A549 (cell line): ENCODE measurements around the gene DAZL. TPM values are rescaled to one million over a fixed set of nuclear protein-coding genes. Genes with fewer than 3 reads are reported as not detected.
"Not testable (repeated sequence)": the region's sequence is repeated elsewhere in the genome, so short reads cannot be mapped to it uniquely, and the experiment has no call there.

ENCODE experiments used
- ATAC-seq, 2 experiments: fragments of 200-7000 bp in 1 of 2; fragments of >200 bp in 1 of 2; cut with Nextera tagmentation in 1 of 2; cut with Tn5 transposase in 1 of 2; 3 replicates each; pipeline versions ENCODE4 v1.8.0 to v1.9.1; 2018 to 2020; ENCODE audit warnings: mild to moderate bottlenecking in 1 of 2, moderate library complexity in 1 of 2
- CTCF ChIA-PET: fragments of 300-600 bp; sonication (Branson Sonifier 250); formaldehyde crosslinking; extraction: SDS; loops from one replicate; lab custom pipeline; 2021; ENCODE audit warnings: antibody characterized with exemption, inconsistent platforms; lab: Yijun Ruan, JAX
- POLR2A ChIA-PET: fragments of 350-600 bp; formaldehyde crosslinking; extraction: SDS; loops from one replicate; lab custom pipeline; 2021; ENCODE audit warnings: antibody characterized with exemption, inconsistent platforms; lab: Yijun Ruan, JAX
- DNase-seq, 2 experiments: peaks; one replicate each; pipeline versions ENCODE4 v3.0.0 to v3.0.0-alpha.2; 2011 to 2016; ENCODE audit warnings: low read depth in 1 of 2, low spot score in 1 of 2
- FAIRE-seq: peaks from 2 replicates; lab custom pipeline; 2011; peaks lifted over from hg19 to GRCh38; lab: Jason Lieb, UNC
- H3K27ac ChIP-seq, 2 experiments: fragments of >200 bp; sonication (Bioruptor Twin); formaldehyde crosslinking; 3 replicates each; pipeline ENCODE4 v1.5.1; 2016 to 2017
- H3K4me1 ChIP-seq: fragments of >200 bp; sonication (Bioruptor Twin); formaldehyde crosslinking; 3 replicates; pipeline ENCODE4 v1.6.1; 2016
- H3K4me2 ChIP-seq: fragments of >200 bp; sonication (Bioruptor Twin); formaldehyde crosslinking; 3 replicates; pipeline ENCODE4 v1.6.1; 2016
- H3K4me3 ChIP-seq: fragments of >200 bp; sonication (Bioruptor Twin); formaldehyde crosslinking; 3 replicates; pipeline ENCODE4 v1.5.1; 2016
- H3K9me3 ChIP-seq: fragments of >200 bp; sonication (Bioruptor Twin); formaldehyde crosslinking; 3 replicates; pipeline ENCODE4 v1.6.1; 2016
- CBX2 ChIP-seq: fragments of 200-600 bp; sonication (generic); IDR thresholded peaks from 2 replicates; pipeline ENCODE4 v1.6.1; 2016; ENCODE audit warnings: low read depth, mild to moderate bottlenecking, borderline replicate concordance
- CBX8 ChIP-seq: fragments of 200-600 bp; sonication (generic); IDR thresholded peaks from 2 replicates; pipeline ENCODE4 v1.6.1; 2016
- CEBPB ChIP-seq, 2 experiments: fragments of >200 bp in 1 of 2; sonication (Bioruptor Twin) in 1 of 2; formaldehyde crosslinking in 1 of 2; IDR thresholded peaks; 2 replicates each; pipeline ENCODE4 v1.6.1; 2012 to 2016
- CHD2 ChIP-seq: fragments of 150-350 bp; IDR thresholded peaks from 2 replicates; pipeline ENCODE4 v1.6.1; 2014; ENCODE audit warnings: low read length; ENCODE audit not compliant: partially characterized antibody
- EHMT2 ChIP-seq: fragments of 200-600 bp; sonication (generic); IDR thresholded peaks from 2 replicates; pipeline ENCODE4 v1.6.1; 2016; ENCODE audit warnings: antibody characterized with exemption, low read depth, mild to moderate bottlenecking, moderate library complexity
- ESRRA ChIP-seq: fragments of 150-350 bp; IDR thresholded peaks from 2 replicates; pipeline ENCODE4 v1.6.1; 2014; ENCODE audit warnings: mild to moderate bottlenecking, low read length, borderline replicate concordance
- FOXS1 ChIP-seq: fragments of 250-450 bp; sonication (Bioruptor Pico); IDR thresholded peaks from 2 replicates; pipeline ENCODE4 v1.5.0; 2020; ENCODE audit warnings: mild to moderate bottlenecking, moderate library complexity
- GATA3 ChIP-seq: IDR thresholded peaks from 2 replicates; pipeline ENCODE4 v1.6.1; 2012; ENCODE audit warnings: borderline replicate concordance
- JUNB ChIP-seq: fragments of >200 bp; sonication (Bioruptor Twin); formaldehyde crosslinking; IDR thresholded peaks from 2 replicates; pipeline ENCODE4 v1.6.1; 2016
- NFE2L2 ChIP-seq: fragments of 150-350 bp; conservative IDR thresholded peaks from 2 replicates; pipeline ENCODE4 v1.6.1; 2014; ENCODE audit warnings: low read length
- POLR2A ChIP-seq: IDR thresholded peaks from 2 replicates; pipeline ENCODE4 v1.6.1; 2012; ENCODE audit warnings: mild to moderate bottlenecking, low read length
- RCOR1 ChIP-seq: fragments of 150-350 bp; IDR thresholded peaks from 2 replicates; pipeline ENCODE4 v1.6.1; 2014; ENCODE audit warnings: antibody characterized with exemption, low read length, low read depth
- WGBS: methylation state at CpG from one replicate; pipeline ENCODE4 v1.1.6; 2017; ENCODE audit errors: missing lambda C conversion rate; 5-methylcytosine and 5-hydroxymethylcytosine counted together
- polyA plus RNA-seq, 4 experiments: library from polyadenylated mRNA; depleted of rRNA in 3 of 4; stranded (reverse); fragments of >200 nt; fragmentation: RNase III in 1 of 4; extraction: RNeasy Plus Mini Kit Qiagen cat#74134 plus additional on column Dnase treatment in 1 of 4; gene quantifications; 2 replicates in 3 of 4; 3 replicates in 1 of 4; pipeline ENCODE4 v1.2.3, GENCODE V29; 2011 to 2017
- TF ChIP-seq, protein P1 (sequence below): fragments of 150-350 bp; IDR thresholded peaks from 2 replicates; pipeline ENCODE4 v1.6.1; 2014; ENCODE audit warnings: low read depth, mild to moderate bottlenecking, low read length
- TF ChIP-seq, protein P2 (sequence below): fragments of >200 bp; sonication (Bioruptor Twin); formaldehyde crosslinking; IDR thresholded peaks from 3 replicates; pipeline ENCODE4 v1.5.1; 2016
- TF ChIP-seq, protein P3 (sequence below): IDR thresholded peaks from 2 replicates; pipeline ENCODE4 v1.6.1; 2012
- TF ChIP-seq, protein P4 (sequence below): IDR thresholded peaks from 2 replicates; pipeline ENCODE4 v1.6.1; 2012

DAZL gene
- polyA plus RNA-seq, 2 of the 4 experiments (the other 2 are of a cell fraction), result not detected

DNA sequence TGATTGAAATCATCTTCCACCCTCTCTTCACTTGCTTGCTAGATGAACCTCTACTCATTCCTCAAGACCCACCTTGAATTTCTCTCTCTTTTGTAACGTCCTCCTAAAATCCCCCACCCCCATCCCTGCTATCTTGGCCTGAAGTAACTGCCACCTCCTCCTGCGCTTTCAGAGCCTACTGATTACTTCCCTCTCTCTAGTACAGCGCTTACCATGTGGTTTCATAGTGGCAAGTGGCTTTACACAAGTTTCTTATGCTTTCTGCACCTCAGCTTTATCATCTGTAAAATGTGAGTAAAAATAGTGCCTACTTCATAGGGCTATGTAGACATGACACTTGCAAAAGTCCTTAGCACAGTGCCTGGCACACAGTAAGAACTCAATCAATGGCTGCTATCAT, 28.7 kb upstream of the DAZL start:
- POLR2A ChIA-PET, result no interaction called here
- no peak for ATAC-seq
- WGBS, result 10% methylated on average over 3 of the region's 3 CpGs

DNA sequence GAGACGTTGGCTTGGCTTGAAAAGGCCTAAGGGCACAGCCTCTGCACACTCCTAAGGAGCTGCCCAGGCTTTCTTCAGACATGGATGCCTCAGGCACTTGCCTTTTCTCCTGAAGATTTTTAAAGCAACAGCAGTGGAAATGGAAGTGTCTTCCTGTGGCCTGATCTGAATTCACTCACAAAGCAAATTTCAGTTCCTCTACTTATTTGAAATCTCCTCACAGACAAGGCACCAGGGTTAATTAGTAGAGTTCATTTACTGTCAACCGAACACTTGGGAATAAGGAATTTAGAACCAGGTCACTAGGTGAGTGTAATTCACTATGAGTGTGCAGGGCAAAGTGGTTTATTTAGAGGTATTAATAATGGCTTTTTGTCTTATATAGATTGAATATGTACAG, 27.2 kb upstream of the DAZL start:
- Histone ChIP-seq H3K4me1 (no peaks in the 10 kb centered on the region), H3K9me3 (no peaks in the 10 kb centered on the region), H3K27ac (no peak overlapping the region), H3K4me3 (no peak overlapping the region), H3K4me2 (no peak overlapping the region)
- 35% methylated on average over 2 of the region's 2 CpGs for WGBS
- FAIRE-seq (no peak), DNase-seq (no peak), ATAC-seq (no peak)
- TF ChIP-seq EHMT2, result no peak
- TF ChIP-seq JUNB, result no peak
- no peak for TF ChIP-seq CBX2
- TF ChIP-seq, protein P1, sequence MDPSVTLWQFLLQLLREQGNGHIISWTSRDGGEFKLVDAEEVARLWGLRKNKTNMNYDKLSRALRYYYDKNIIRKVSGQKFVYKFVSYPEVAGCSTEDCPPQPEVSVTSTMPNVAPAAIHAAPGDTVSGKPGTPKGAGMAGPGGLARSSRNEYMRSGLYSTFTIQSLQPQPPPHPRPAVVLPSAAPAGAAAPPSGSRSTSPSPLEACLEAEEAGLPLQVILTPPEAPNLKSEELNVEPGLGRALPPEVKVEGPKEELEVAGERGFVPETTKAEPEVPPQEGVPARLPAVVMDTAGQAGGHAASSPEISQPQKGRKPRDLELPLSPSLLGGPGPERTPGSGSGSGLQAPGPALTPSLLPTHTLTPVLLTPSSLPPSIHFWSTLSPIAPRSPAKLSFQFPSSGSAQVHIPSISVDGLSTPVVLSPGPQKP, result no peak
- no peak for TF ChIP-seq CEBPB (IDR thresholded peaks at IDR 0.05)
- TF ChIP-seq FOXS1 (CRISPR knock-in tag), result no peak
- TF ChIP-seq NFE2L2, result no peak
- TF ChIP-seq POLR2A, result no peak
- TF ChIP-seq CHD2, result no peak
- no peak for TF ChIP-seq ESRRA
- CTCF ChIA-PET, result no interaction called here
- POLR2A ChIA-PET, result no interaction called here

More for the DNA sequence above, 28.7 kb upstream of the DAZL start:
- Histone ChIP-seq H3K4me2 (no peak overlapping the region), H3K27ac (no peak overlapping the region), H3K4me3 (no peak overlapping the region), H3K4me1 (no peaks in the 10 kb centered on the region), H3K9me3 (no peaks in the 10 kb centered on the region)
- DNase-seq (no peak), FAIRE-seq (no peak)
- TF ChIP-seq RCOR1, result no peak
- CTCF ChIA-PET, result no interaction called here

DNA sequence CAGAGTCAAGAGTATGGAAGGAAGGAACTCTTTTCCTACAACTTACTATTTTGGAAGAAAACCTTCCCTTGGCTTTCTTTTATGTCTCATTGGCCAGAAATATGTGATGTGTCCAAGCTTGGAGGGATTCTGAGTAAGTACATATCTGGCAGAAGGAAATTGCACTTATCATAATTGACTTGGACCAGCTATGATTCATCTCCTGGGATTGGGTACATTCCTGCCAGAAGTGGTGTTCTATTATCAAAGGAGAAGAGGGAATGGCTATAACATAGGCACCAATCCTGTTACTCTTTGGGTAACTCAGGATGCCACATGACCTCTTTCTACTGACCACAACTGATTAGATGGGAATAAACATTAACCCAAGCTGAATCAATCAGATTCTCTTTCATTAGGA, 13.5 kb upstream of the DAZL start:
- ChIA-PET POLR2A (no interaction called here), CTCF (no interaction called here)
- no peak overlapping the region for H3K4me3 ChIP-seq
- DNase-seq (no peak), ATAC-seq (no peak), FAIRE-seq (no peak)
- no peaks in the 10 kb centered on the region for H3K4me1 ChIP-seq
- H3K4me2 ChIP-seq, result no peak overlapping the region
- H3K27ac ChIP-seq, result no peak overlapping the region
- H3K9me3 ChIP-seq, result peaks cover 2% of the 10 kb centered on the region; the same call in 1 of the 3 replicates
- TF ChIP-seq, protein P1, result no peak
- no peak for TF ChIP-seq EHMT2
- TF ChIP-seq, protein P2, sequence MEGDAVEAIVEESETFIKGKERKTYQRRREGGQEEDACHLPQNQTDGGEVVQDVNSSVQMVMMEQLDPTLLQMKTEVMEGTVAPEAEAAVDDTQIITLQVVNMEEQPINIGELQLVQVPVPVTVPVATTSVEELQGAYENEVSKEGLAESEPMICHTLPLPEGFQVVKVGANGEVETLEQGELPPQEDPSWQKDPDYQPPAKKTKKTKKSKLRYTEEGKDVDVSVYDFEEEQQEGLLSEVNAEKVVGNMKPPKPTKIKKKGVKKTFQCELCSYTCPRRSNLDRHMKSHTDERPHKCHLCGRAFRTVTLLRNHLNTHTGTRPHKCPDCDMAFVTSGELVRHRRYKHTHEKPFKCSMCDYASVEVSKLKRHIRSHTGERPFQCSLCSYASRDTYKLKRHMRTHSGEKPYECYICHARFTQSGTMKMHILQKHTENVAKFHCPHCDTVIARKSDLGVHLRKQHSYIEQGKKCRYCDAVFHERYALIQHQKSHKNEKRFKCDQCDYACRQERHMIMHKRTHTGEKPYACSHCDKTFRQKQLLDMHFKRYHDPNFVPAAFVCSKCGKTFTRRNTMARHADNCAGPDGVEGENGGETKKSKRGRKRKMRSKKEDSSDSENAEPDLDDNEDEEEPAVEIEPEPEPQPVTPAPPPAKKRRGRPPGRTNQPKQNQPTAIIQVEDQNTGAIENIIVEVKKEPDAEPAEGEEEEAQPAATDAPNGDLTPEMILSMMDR, result no peak
- TF ChIP-seq CBX8, result no peak
- TF ChIP-seq, protein P3, sequence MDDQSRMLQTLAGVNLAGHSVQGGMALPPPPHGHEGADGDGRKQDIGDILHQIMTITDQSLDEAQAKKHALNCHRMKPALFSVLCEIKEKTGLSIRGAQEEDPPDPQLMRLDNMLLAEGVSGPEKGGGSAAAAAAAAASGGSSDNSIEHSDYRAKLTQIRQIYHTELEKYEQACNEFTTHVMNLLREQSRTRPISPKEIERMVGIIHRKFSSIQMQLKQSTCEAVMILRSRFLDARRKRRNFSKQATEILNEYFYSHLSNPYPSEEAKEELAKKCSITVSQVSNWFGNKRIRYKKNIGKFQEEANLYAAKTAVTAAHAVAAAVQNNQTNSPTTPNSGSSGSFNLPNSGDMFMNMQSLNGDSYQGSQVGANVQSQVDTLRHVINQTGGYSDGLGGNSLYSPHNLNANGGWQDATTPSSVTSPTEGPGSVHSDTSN, result no peak
- TF ChIP-seq ESRRA, result no peak
- no peak for TF ChIP-seq GATA3
- TF ChIP-seq, protein P4, sequence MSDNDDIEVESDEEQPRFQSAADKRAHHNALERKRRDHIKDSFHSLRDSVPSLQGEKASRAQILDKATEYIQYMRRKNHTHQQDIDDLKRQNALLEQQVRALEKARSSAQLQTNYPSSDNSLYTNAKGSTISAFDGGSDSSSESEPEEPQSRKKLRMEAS, result no peak
- no peak for TF ChIP-seq POLR2A
- TF ChIP-seq CHD2, result no peak

DNA sequence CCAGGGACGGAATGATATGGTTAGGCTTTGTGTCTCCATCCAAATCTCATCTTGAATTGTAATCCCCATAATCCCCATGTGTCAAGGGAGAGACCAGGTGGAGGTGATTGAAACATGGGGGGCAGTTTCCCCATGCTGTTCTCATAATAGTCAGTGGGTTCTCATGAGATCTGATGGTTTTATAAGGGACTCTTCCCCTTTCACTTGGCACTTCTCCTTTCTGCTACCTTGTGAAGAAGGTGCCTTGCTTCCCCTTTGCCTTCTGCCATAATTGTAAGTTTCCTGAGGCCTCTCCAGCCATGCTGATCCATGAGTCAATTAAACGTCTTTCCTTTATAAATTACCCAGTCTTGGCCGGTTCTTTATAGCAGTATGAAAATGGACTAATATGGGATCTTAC, 11.9 kb upstream of the DAZL start:
- H3K9me3 ChIP-seq, H3K27ac ChIP-seq, H3K4me1 ChIP-seq, ATAC-seq, H3K4me3 ChIP-seq, H3K4me2 ChIP-seq, FAIRE-seq, DNase-seq, POLR2A ChIA-PET, CTCF ChIA-PET: not testable (repeated sequence)
- 24% methylated on average over 3 of the region's 3 CpGs for WGBS
